GM13976 (cell line): ENCODE results near the gene ACIN1.

ENCODE experiments used
- DNase-seq: peaks from one replicate; pipeline ENCODE4 v3.0.0; 2012; ENCODE audit warnings: low spot score
- in situ Hi-C: fragments of 300-500 bp; cut with MboI; formaldehyde crosslinking; loops from one replicate; pipeline ENCODE4 v1.12.0; 2022; ENCODE audit warnings: low sequenced_read_pairs, mixed read lengths, inconsistent platforms; ENCODE audit not compliant: unreplicated experiment
- TF ChIP-seq, protein P1 (sequence below): IDR thresholded peaks from 2 replicates; pipeline ENCODE4 v1.5.1; 2012; ENCODE audit warnings: borderline replicate concordance, mild to moderate bottlenecking; ENCODE audit not compliant: insufficient read depth; ENCODE audit errors: extremely low read depth, missing control alignments, control extremely low read depth

ACIN1 gene

DNA sequence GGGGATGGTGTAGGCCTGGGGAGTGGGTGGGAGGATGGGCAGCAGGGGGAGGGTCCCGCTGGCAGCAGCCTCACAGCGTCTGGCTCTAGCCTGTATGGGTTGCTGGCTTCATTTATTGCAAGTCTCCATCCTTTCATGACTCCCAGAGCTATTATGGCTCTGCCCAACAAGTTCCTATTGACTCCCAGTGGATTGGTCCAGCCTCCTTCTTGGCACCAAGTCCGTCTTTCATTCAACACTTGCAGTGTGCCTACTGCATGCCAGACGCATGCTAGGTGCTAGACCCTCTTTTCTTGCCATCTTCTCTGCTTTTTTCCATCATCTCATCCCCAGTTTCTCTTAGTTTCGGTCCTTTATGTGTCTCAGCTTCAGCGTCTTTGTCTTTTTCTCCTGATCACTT is 51.8 kb downstream of the ACIN1 start:
- TF ChIP-seq, protein P1, sequence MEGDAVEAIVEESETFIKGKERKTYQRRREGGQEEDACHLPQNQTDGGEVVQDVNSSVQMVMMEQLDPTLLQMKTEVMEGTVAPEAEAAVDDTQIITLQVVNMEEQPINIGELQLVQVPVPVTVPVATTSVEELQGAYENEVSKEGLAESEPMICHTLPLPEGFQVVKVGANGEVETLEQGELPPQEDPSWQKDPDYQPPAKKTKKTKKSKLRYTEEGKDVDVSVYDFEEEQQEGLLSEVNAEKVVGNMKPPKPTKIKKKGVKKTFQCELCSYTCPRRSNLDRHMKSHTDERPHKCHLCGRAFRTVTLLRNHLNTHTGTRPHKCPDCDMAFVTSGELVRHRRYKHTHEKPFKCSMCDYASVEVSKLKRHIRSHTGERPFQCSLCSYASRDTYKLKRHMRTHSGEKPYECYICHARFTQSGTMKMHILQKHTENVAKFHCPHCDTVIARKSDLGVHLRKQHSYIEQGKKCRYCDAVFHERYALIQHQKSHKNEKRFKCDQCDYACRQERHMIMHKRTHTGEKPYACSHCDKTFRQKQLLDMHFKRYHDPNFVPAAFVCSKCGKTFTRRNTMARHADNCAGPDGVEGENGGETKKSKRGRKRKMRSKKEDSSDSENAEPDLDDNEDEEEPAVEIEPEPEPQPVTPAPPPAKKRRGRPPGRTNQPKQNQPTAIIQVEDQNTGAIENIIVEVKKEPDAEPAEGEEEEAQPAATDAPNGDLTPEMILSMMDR: no peak
- DNase-seq: no peak
- in situ Hi-C loops: no loop called here

DNA sequence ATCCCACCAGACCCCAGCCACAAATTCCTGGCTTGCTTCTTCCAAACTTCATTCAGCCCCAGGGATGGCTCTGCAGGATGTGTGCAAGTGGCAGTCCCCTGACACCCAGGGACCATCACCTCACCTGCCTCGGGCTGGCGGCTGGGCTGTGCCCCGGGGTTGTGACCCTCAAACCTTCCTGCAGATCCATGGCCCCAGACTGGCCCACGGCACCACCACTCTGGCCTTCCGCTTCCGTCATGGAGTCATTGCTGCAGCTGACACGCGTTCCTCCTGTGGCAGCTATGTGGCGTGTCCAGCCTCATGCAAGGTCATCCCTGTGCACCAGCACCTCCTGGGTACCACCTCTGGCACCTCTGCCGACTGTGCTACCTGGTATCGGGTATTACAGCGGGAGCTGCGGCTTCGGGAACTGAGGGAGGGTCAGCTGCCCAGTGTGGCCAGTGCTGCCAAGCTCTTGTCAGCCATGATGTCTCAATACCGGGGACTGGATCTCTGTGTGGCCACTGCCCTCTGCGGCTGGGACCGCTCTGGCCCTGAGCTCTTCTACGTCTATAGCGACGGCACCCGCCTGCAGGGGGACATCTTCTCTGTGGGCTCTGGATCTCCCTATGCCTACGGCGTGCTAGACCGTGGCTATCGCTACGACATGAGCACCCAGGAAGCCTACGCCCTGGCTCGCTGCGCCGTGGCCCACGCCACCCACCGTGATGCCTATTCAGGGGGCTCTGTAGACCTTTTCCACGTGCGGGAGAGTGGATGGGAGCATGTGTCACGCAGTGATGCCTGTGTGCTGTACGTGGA is 52.6 kb downstream of the ACIN1 start, which contains the start of gene PSMB11:
TSS of gene PSMB11 (plus strand) at position 51 of the 804 bp plus-strand sequence. CDS start at position 65, 14 bp downstream.
- in situ Hi-C loops: no loop called here
- TF ChIP-seq, protein P1: no peak
- no peak for DNase-seq

DNA sequence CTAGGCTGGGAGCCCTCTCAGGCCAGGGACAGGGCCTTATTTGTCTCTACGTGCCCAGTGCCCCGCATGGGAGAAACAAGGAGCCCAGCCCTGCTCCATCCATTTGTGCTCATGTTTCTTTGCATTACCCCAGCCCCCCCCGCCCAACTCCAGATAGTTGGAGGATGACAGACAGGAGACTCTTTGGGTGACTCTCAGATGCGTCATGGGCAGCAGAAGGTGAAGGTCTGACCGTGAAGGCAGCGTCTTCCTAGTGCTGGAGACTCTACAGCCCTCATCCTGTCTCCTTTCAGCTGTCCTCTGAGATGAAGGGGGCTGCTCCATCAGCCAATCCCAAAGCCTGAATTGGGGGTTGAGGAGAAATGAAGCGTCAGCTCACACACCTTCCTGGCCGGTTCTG is 53.2 kb downstream of the ACIN1 start:
- TF ChIP-seq, protein P1: no peak
- in situ Hi-C loops: no loop called here
- no peak for DNase-seq

DNA sequence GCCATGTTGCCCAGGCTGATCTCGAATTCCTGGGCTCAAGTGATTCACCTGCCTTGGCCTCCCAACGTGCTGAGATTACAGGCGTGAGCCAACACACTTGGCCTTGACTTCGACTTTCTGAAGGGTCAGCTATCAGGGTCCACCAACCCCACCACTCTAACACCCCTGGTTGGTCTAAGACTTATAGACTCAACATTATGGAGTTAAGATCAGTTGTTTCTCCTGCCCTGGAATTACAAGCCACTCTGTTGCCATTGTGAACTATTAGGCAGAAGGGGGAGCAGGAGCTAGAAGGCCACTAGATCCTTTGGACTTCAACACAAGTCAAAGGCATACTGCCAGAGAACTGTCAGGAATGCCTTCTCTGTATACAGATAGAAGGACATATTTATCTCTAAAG is 54.8 kb downstream of the ACIN1 start:
- TF ChIP-seq, protein P1: no peak
- in situ Hi-C loops: no loop called here

DNA sequence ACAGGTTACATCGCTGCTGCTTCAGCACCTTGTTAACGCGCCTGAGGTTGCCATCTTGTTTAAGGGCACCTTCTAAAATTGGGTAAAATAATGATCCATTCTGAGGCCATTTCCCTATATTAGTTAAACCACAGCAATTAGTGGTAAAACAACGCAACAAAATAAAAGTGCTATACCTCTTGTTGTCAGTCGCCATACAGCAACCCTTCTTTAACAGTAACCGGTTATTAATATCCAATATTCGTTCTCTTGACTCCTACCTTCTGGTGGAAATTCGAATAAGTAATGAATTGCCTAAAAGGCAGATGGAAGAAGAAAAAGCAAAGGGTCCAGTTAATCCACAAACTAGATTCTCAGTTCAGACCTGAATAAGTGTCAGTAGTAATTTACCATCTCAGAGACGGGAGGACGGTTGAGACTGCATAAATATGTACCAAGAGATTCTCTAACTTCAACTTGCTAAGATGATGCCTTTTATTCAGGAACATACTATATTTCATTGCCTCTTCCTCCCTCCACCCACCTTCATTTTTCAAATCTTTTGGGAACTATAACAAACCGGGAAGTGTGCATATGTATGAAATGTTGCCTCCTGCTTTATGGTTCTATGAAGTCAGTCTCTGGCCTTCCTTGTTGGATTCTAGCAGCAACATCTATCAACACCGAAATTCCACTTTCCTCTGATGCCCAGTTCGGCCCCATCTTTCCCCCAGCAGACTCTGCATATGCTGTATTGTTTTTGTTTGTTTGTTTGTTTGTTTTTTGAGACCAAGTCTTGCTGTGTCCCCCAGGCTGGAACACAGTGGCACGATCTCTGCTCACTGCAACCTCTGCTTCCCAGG is 59.4 kb downstream of the ACIN1 start:
- TF ChIP-seq, protein P1: no peak
- DNase-seq: no peak
- in situ Hi-C loops: no loop called here

More for the DNA sequence above, 54.8 kb downstream of the ACIN1 start:
- DNase-seq: no peak

DNA sequence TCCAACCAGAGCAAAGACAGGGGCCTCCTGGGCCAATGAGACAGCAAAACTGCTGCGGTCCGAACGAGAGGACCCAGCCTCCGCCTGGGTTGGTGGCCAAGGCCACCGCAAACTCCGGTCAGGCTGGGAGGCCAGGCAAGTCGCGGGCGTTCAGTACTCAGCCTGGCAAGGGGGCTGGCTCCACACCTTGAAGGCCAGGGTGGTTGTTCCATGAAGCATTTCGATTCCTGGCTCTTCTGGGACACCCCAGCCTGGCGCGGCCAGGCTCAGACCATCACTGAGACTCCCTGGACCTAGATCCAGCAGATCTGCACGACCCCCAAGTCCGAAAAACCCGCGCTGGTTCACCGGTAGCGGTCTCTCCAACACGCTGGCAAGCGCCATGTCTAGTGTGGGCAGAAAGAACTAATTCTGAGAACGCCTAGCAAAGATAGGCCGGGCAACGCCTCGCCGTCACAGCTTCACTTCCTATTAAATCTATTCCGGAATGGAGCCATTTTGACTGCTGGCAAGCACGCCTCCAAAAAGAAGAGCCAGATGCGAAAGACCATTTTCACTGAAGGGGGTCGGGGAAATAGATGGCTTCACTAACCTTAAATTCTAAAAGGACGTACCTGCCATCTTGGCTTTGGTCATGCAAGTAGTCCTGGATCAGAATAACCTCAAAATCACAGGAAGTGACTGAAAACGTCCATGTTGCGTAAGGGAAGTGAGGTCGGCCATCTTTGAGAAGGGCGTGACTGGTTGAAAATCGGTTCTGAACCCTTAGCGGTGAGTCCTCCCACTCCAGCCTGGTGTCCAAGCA is 60.2 kb downstream of the ACIN1 start, which contains the start of gene PSMB5:
TSS of gene PSMB5 (minus strand) at position 403 of the 805 bp plus-strand sequence. CDS start at position 384, 19 bp downstream.
- peak; percentile 91 for DNase-seq
- TF ChIP-seq, protein P1: no peak
- in situ Hi-C loops: no loop called here
